K562 (cell line): Measurements from ENCODE around the gene SPCS2. TPM values are rescaled to one million over a fixed set of nuclear protein-coding genes. Genes with fewer than 3 reads are reported as not detected.

Experiments
- ATAC-seq: fragments of 200-7000 bp; cut with Tn5 transposase; 3 replicates; pipeline ENCODE4 v1.9.1; 2020; ENCODE audit warnings: moderate library complexity
- BruUV-seq: library from RNA; stranded (reverse); fragments of 400-500 nt; replicated peaks from 2 replicates; lab custom pipeline; 2021; lab: Mats Ljungman, UMichigan
- CTCF ChIA-PET: fragments of 300-600 bp; formaldehyde crosslinking; extraction: SDS; loops from one replicate; lab custom pipeline; 2021; ENCODE audit warnings: low intra/inter-chr PET ratio; lab: Yijun Ruan, JAX
- POLR2A ChIA-PET: fragments of 300-600, 350-650 bp; sonication (Branson Sonifier 250); formaldehyde crosslinking; extraction: SDS; loops from one replicate; lab custom pipeline; 2021; ENCODE audit warnings: antibody characterized with exemption, inconsistent platforms; lab: Yijun Ruan, JAX
- DNase-seq, 4 experiments: peaks; one replicate each; pipeline versions ENCODE4 v3.0.0 to v3.0.0-alpha.2; 2011 to 2018; ENCODE audit warnings: low spot score in 3 of 4, mixed read lengths in 3 of 4; ENCODE audit errors: extremely low read depth in 1 of 4
- FAIRE-seq: peaks from 2 replicates; lab custom pipeline; 2011; peaks lifted over from hg19 to GRCh38; lab: Jason Lieb, UNC
- H2AFZ ChIP-seq: 2 replicates; pipeline ENCODE4 v1.6.0; 2011; ENCODE audit warnings: low read depth, low read length, control low read depth, inconsistent platforms
- H3K27ac ChIP-seq: fragments of 200-600 bp; 3 replicates; pipeline ENCODE4 v1.8.0; 2011; ENCODE audit warnings: low read depth, mild to moderate bottlenecking, control low read depth, inconsistent platforms, low read length, moderate library complexity, mixed read lengths; ENCODE audit errors: extremely low read depth
- H3K27me3 ChIP-seq, 2 experiments: fragments of 300-600 bp in 1 of 2; 2 replicates in 1 of 2; 3 replicates in 1 of 2; pipeline versions ENCODE4 v1.6.0 to v1.8.0; 2011; ENCODE audit warnings: inconsistent platforms in 2 of 2, low read length in 2 of 2, mild to moderate bottlenecking in 1 of 2, mixed read lengths in 1 of 2, moderate library complexity in 1 of 2; ENCODE audit not compliant: control insufficient read depth in 2 of 2, insufficient read depth in 2 of 2
- H3K36me3 ChIP-seq: fragments of 300-600 bp; 3 replicates; pipeline ENCODE4 v1.8.0; 2011; ENCODE audit warnings: mild to moderate bottlenecking, low read length, inconsistent platforms; ENCODE audit not compliant: control insufficient read depth, insufficient read depth
- H3K4me1 ChIP-seq, 2 experiments: fragments of 200-600 bp in 1 of 2; replicated peaks in 1 of 2; 2 replicates in 1 of 2; 3 replicates in 1 of 2; pipeline versions ENCODE4 v1.5.1 to v1.8.0; 2011; ENCODE audit warnings: inconsistent platforms in 2 of 2, low read length in 2 of 2, mild to moderate bottlenecking in 1 of 2, mixed read lengths in 1 of 2, moderate library complexity in 1 of 2; ENCODE audit not compliant: control insufficient read depth in 2 of 2, insufficient read depth in 2 of 2
- H3K4me2 ChIP-seq: 2 replicates; pipeline ENCODE4 v1.6.1; 2011; ENCODE audit warnings: low read length, control low read depth, inconsistent platforms, mixed read lengths; ENCODE audit not compliant: insufficient read depth
- H3K4me3 ChIP-seq: fragments of 200-600 bp; sonication (generic), shearing (Covaris generic); 2 replicates; pipeline ENCODE4 v1.5.1; 2016; ENCODE audit warnings: control low read depth, inconsistent platforms
- H3K79me2 ChIP-seq: fragments of 200-600 bp; 3 replicates; pipeline ENCODE4 v1.8.0; 2011; ENCODE audit warnings: low read length, inconsistent platforms; ENCODE audit not compliant: control insufficient read depth, insufficient read depth
- H3K9ac ChIP-seq, 2 experiments: 2 replicates each; pipeline versions ENCODE4 v1.6.0 to v1.6.1; 2011; ENCODE audit warnings: low read depth in 2 of 2, low read length in 2 of 2, control low read depth in 1 of 2, inconsistent platforms in 1 of 2, mild to moderate bottlenecking in 1 of 2, mixed read lengths in 1 of 2; ENCODE audit not compliant: insufficient read depth in 1 of 2
- H3K9me1 ChIP-seq: one replicate; pipeline ENCODE4 v1.6.0; 2011; ENCODE audit warnings: inconsistent platforms, mild to moderate bottlenecking, low read length, moderate library complexity; ENCODE audit not compliant: control insufficient read depth, insufficient read depth
- H3K9me3 ChIP-seq: replicated peaks from 2 replicates; pipeline ENCODE4 v1.5.1; 2011; ENCODE audit warnings: low read depth, low read length, inconsistent platforms; ENCODE audit not compliant: control insufficient read depth, insufficient read depth
- H4K20me1 ChIP-seq: replicated peaks from 2 replicates; pipeline ENCODE4 v1.6.1; 2011; ENCODE audit warnings: low read length, inconsistent platforms, mixed read lengths; ENCODE audit not compliant: control insufficient read depth, insufficient read depth
- PREB ChIP-seq: sonication (generic); formaldehyde crosslinking; IDR thresholded peaks from 2 replicates; pipeline ENCODE4 v1.8.1; 2023; ENCODE audit warnings: mild to moderate bottlenecking, missing genetic modification reagents
- SP2 ChIP-seq: IDR thresholded peaks from 2 replicates; pipeline ENCODE4 v1.6.1; 2011; ENCODE audit warnings: mild to moderate bottlenecking, low read depth, low read length, moderate library complexity; ENCODE audit not compliant: poor library complexity, severe bottlenecking; ENCODE audit errors: extremely low read depth
- ZBTB12 ChIP-seq: fragments of 250-450 bp; sonication (Bioruptor Pico); IDR thresholded peaks from 2 replicates; pipeline ENCODE4 v1.4.0; 2020
- WGBS: fragments of 100-300 bp; shearing (Covaris generic); methylation state at CpG from one replicate; pipeline ENCODE4 v1.1.6; 2016; ENCODE audit warnings: low coverage, mixed read lengths; ENCODE audit not compliant: insufficient coverage; ENCODE audit errors: missing lambda C conversion rate; 5-methylcytosine and 5-hydroxymethylcytosine counted together
- in situ Hi-C: fragments of 300-500 bp; cut with MboI; formaldehyde crosslinking; loops from 4 replicates; pipeline ENCODE4 v1.15.0; 2018; ENCODE audit warnings: inconsistent platforms, mixed read lengths
- intact Hi-C: fragments of 100-400 bp; cut with micrococcal nuclease; formaldehyde crosslinking; loops from 2 replicates; pipeline ENCODE4 v1.14.2; 2022
- polyA plus RNA-seq, 8 experiments: library from polyadenylated mRNA; depleted of rRNA in 4 of 8; stranded (reverse) in 5 of 8; unstranded in 3 of 8; fragments of >200 nt; fragmentation: Nextera tagmentation in 2 of 8; fragmentation: Illumina TruSeq in 1 of 8; extraction: Ambion mirVana in 2 of 8; extraction: Trizol in 1 of 8; gene quantifications; 2 replicates each; pipeline versions ENCODE4 v1.2.1 to v1.2.3, GENCODE V29; 2011 to 2014; ENCODE audit warnings: inconsistent platforms in 1 of 8, missing spikeins in 1 of 8
- total RNA-seq, 7 experiments: library from RNA; depleted of rRNA in 6 of 7; stranded (reverse); fragments of >200 nt in 6 of 7; fragmentation: Illumina TruSeq in 2 of 7; extraction: Trizol in 2 of 7; gene quantifications; 2 replicates each; pipeline versions ENCODE4 v1.2.1 to v1.2.3, GENCODE V29; 2011 to 2021; ENCODE audit warnings: low replicate concordance in 1 of 7

SPCS2 gene
- total and polyA plus RNA-seq, 9 of the 15 experiments (the other 6 are each of a cell fraction or from before 2014, with no cell fraction given): 38.2 to 458 (median 193) TPM

- ChIA-PET POLR2A (interaction anchor here (0.6 to 2.4 kb wide), 5 partner anchors 9 to 56 kb away, joined by 3 to 9 read pairs (median 3); no protein-coding TSS in a partner anchor), CTCF (no interaction called here)
- TF ChIP-seq SP2 (no peak), ZBTB12 (CRISPR knock-in tag) (no peak), PREB (CRISPR knock-in tag) (no peak)
- Histone ChIP-seq H3K36me3 (peaks cover 66% of the 10 kb centered on the region), H3K79me2 (no peaks in the 10 kb centered on the region), H3K9ac (no peak overlapping the region), H3K27ac (no peak overlapping the region), H3K27me3 (no peaks in the 10 kb centered on the region), H3K4me3 (no peak overlapping the region), H3K4me1 (no peaks in the 10 kb centered on the region), H2AFZ (no peak overlapping the region), H3K9me3 (no peaks in the 10 kb centered on the region), H3K9me1 (no peaks in the 10 kb centered on the region), H4K20me1 (no peaks in the 10 kb centered on the region; the same call in 1 of the 2 replicates), H3K4me2 (no peak overlapping the region)
- ATAC-seq (no peak), FAIRE-seq (no peak), DNase-seq (no peak)
- intact Hi-C loops: no loop called here
- in situ Hi-C loops: no loop called here
- no TSS peak for BruUV-seq
- WGBS: 72% methylated on average over 3 of the region's 3 CpGs
Measured at GRCh38 chr11:75001686-75002085, 52.6 kb downstream of the SPCS2 start.
